ENCODE data around the gene ATXN1L.
"Not testable (repeated sequence)": the region's sequence is repeated elsewhere in the genome, so short reads cannot be mapped to it uniquely, and the experiment has no call there.

The ATXN1L gene

GRCh38 chr16:71852561-71852960, 6.8 kb downstream of the ATXN1L start:
- DNase-seq (ENCODE audit: low read depth in 2 of 2), result no peak

DNA sequence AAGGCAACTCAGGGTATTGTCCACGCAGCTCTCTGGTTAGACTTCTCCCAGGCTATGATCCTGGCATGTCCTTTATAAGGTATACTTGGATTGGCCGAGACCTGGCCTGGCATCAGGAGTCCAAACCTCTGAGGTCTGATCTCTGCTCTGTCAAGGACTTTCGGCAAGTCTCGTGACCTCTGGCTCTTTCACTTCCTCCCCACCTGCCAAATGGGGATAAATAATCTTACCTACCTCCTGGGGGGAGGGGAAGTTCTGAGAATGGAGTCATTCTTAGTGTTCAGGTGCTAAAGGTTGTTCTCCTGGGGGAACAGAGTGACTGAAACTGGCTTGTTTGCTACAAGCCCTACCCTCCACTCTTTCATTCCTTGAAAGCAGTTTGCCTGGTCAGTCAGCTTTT, 7.6 kb downstream of the ATXN1L start:
- DNase-seq (ENCODE audit: low read depth in 2 of 2), result no peak

GRCh38 chr16:71854369-71854948, 8.7 kb downstream of the ATXN1L start:
- DNase-seq (ENCODE audit: low read depth in 2 of 2), result no peak

DNA sequence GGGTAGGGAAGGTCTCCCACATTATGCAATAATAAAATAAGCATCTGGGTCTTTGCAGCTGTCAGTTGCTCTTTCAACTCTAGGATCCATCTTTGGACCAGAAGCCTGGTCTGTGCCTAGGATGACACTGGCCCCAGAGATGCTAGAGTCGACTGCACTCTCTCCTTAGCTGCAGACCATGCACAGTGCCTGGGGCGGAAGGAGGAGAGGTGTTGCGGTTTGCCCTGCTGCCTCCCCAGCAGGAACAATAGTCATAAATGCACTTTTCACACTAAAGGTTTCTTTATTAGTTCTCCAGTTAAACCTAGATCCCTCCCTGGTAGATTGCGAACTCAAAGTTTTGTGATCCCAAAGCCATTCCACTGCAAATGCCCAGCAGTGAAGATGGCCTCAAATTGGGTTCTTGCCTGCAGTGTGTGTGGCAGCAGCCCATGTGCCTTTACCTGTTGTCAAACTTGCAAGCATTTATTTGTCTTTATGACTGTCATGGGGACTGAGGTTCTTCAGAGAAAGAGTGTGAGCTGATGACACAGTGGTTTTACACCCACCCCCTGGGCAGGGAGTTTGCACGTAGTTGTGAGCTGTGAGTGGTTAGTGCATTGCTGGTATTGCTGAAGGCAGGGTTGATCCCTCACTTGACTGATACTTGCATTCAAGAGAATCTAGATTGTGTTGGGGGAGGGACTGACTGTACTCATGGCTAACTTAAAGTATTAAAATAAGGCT, 10.3 kb downstream of the ATXN1L start:
- DNase-seq (ENCODE audit: low read depth in 2 of 2), result peak; percentile 32 to 34

DNA sequence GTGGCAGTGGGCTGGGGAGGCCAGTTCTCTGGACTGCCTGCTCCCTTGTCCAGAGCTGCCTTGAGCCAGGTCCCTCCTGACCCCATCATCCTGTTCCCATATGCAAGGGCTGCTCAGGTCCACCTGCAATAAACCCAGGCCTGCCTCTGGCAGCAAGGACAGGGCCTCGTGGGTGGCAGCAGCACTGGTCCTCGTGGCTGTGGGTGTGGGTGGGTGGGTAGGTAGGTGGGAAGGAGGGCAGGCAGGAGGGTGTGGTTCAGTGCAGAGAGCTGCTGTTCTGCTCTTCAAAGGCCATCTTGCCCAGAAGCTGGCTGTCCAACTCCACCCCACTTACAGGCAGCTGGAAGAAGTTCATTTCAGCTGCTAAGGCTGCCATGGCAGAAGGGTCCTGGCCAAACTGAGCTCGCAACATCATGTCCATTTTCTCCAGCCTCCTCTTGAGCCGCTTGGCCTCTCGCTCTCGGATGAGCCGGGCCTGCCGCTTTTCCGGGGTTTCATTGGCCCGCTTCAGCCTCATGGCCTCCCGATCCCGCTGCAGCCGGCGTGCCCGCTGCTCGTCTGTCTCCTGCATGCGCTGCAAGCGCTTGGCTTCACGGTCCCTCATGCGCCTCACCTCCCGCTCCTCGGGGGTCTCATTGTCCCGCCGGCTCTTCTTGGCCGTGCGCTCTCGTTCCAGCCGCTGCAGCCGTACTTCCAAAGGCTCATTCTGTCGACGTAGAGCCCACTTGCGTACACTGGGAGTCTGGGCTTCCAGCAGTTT, 14.2 kb downstream of the ATXN1L start:
- DNase-seq (ENCODE audit: low read depth in 2 of 2), result no peak

GRCh38 chr16:71863995-71864394, 18.2 kb downstream of the ATXN1L start:
- DNase-seq (ENCODE audit: low read depth in 2 of 2), result no peak

GRCh38 chr16:71865173-71865863, 19.5 kb downstream of the ATXN1L start:
- no peak for DNase-seq (ENCODE audit: low read depth in 2 of 2)

DNA sequence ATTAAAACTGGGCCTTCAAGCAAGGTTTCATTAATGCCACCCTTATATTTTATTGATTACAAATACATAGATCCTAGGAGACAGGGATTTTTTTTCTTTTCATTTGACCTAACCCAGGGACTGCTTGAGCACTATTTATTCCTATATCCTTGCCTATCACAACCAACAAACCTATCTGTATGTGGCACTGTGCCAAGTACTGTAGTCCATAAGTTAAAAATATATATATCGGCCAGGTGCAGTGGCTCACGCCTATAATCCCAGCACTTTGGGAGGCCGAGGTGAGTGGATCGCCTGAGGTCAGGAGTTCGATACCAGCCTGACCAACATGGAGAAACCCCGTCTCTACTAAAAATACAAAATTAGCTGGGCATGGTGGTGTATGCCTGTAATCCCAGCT, 21.4 kb downstream of the ATXN1L start:
- not testable (repeated sequence) for DNase-seq (ENCODE audit: low read depth in 2 of 2)

DNA sequence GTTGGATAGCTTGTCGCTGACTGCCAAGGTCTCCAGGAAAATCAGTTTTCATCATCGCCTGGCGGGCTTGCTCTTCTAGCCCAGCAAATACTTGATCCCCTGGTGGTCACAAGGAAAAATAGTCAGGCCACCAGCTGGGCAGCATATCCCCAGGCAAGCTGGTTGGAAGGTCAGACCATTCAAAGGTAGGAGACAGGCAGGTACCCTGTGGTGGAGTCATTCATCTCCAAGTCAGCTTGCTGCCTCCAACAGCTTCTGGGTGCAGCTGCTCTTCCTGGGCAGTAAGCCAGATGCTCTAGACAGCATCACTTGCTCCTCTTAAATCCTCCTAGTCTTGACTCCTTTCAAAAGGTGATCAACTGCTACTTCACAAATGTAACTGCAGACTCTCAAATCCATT, 22.2 kb downstream of the ATXN1L start:
- no peak for DNase-seq (ENCODE audit: low read depth in 2 of 2)

GRCh38 chr16:71869089-71869488, 23.3 kb downstream of the ATXN1L start:
- no peak for DNase-seq (ENCODE audit: low read depth in 2 of 2)

GRCh38 chr16:71870818-71871217, 25.0 kb downstream of the ATXN1L start:
- DNase-seq (ENCODE audit: low read depth in 2 of 2), result no peak

- no peak for DNase-seq (ENCODE audit: low read depth in 2 of 2)
Measured at GRCh38 chr16:71873199-71873598, 27.4 kb downstream of the ATXN1L start.

DNA sequence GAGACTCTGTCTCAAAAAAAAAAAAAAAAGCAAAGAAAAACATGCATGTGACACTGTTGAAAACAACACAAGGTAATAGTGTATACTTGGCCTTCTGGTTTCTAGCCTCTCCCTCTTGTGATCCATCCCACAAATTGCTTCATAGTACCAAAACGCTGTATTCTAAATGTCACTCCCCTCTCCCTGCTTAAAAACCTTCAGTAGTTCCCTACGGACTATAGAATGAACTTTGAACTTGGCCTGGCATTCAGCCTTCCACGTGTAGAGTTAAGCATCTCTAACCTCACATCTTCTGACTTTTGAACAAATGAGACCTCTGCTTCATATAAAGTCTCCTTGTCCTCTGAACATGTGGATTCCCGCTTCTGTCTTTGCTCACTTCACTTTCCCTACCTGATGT, 33.1 kb downstream of the ATXN1L start:
- DNase-seq (ENCODE audit: low read depth in 2 of 2), result no peak

- no peak for DNase-seq (ENCODE audit: low read depth in 2 of 2)
Measured at GRCh38 chr16:71880176-71880575, 34.4 kb downstream of the ATXN1L start.

GRCh38 chr16:71882505-71883167, 36.9 kb downstream of the ATXN1L start:
- peak; percentile 49 to 60 for DNase-seq (ENCODE audit: low read depth in 2 of 2)

DNA sequence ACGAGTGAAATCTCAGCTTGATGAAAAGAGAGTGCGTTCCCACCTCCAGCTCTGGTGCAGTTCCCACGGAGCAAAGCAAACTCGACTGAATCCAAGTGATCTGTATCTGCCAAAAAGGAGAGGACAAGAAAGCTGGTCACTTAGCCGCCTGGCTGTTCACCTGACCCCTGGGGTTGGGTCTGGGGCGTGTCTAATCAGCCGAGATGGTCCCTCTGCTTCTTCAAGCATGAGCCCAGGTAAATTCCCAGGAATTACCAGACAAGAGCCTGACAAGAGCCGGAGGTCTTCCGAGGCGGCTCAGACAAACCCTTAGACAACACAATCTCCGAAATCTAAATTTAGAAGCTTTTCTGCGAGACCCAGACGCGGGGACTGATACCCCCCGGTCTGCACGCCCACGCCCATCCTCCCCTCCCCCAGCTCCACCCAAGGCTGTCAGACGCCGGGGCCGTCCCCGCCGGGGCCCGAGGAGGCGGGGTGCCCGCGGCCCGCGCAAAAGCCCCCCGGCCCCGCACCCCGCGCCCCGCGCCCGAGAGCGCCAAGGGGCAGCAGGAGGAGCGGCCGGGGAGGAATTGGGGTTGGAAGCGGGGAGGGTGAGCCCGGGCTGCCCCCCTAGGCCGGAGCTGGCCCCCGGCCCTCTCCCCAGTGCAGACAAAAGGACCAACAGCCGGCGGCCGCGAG, 37.5 kb downstream of the ATXN1L start:
- peak; percentile 23 to 42 for DNase-seq (ENCODE audit: low read depth in 2 of 2)

DNA sequence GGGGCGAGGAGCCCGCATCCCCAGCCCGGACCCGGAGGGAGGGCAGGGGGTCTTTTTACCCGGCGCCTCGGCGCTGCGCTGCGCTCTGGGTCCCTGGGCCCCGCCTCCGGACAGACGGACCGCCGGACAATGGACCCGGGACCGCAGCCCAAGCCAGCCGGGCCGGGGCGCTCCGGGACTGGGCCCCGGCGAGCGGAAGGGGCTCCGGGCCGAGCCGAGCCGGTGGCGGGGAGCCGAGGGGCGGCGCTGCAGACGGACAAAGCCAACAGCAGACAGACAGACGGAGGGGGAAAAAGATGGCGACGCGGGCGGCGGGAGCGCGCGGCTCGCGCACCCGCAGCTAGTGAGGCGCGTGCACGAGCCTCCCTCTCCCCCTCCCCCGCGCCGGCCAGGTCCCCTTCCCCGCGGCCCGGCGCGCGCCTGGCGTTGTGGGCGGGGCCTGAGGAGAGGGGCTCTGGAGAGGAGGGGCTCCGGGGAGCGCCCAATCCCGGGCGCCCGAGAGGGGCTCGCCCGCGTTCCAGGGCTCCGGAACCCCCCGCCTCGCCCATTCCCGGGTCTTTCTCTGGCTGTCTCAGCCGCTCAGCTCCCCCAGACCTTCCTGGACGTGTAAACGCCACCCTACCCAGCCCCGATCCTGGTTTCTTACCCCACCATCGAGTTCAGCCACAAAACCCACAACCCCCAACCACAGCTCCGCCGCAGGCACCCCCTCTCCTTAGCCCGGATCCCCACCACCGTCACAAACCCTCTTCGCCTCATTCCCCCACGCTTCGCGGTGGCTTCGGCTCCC, 38.3 kb downstream of the ATXN1L start, which contains the start of gene ZNF821:
ZNF821 (minus strand) TSS at position 334 of the 790 bp plus-strand sequence. CDS start 4,236 bp downstream, outside the sequence.
- peak; percentile 57 to 63 for DNase-seq (ENCODE audit: low read depth in 2 of 2)

GRCh38 chr16:71885261-71885650, 39.5 kb downstream of the ATXN1L start:
- DNase-seq (ENCODE audit: low read depth in 2 of 2), result no peak

GRCh38 chr16:71889147-71889546, 43.4 kb downstream of the ATXN1L start:
- no peak for DNase-seq (ENCODE audit: low read depth in 2 of 2)

- no peak for DNase-seq (ENCODE audit: low read depth in 2 of 2)
Measured at GRCh38 chr16:71893888-71894228, 48.1 kb downstream of the ATXN1L start.

Measured in stimulated activated CD8-positive, alpha-beta memory T cell treated with anti-CD3 and anti-CD28 coated beads, Interleukin-15, amount 100 ng/mL, for 48 hours (primary cell).